ENCODE data around the gene AMPH.

- TF ChIP-seq CTCF (conservative IDR thresholded peaks at IDR 0.05 in 1 of 2, IDR thresholded peaks at IDR 0.05 in 1 of 2; ENCODE audit: low read depth in 1 of 2, low read length in 2 of 2) (peak in 1 of 2 donors; percentile 19), EZH2 (IDR thresholded peaks at IDR 0.05; ENCODE audit: low read length, missing control alignments) (no peak)
Observed at GRCh38 chr7:38411404-38411803, 219.8 kb downstream of the AMPH start.
